ENCODE data around the gene IFT74.
"Not testable (repeated sequence)": the region's sequence is repeated elsewhere in the genome, so short reads cannot be mapped to it uniquely, and the experiment has no call there.

IFT74 gene

DNA sequence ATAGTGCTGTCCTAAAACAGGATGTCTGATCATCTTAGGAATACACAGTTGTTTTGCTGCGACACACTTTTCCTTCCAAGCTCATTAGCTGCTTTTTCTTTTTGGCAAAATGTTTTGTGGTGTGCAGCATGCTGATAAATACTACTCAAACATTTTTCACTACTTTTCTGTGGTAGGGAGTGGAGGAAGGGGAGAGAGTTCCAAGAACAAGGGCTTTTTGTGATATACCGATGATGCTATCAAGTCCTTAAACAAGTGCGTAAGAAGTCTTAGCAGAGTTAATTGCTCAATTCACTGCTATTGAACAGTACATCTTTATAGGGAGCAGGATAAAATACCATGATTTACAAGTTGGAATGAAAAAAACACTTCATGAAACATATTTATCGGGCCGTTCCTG is 129.2 kb downstream of the IFT74 start:
- no peak for DNase-seq

DNA sequence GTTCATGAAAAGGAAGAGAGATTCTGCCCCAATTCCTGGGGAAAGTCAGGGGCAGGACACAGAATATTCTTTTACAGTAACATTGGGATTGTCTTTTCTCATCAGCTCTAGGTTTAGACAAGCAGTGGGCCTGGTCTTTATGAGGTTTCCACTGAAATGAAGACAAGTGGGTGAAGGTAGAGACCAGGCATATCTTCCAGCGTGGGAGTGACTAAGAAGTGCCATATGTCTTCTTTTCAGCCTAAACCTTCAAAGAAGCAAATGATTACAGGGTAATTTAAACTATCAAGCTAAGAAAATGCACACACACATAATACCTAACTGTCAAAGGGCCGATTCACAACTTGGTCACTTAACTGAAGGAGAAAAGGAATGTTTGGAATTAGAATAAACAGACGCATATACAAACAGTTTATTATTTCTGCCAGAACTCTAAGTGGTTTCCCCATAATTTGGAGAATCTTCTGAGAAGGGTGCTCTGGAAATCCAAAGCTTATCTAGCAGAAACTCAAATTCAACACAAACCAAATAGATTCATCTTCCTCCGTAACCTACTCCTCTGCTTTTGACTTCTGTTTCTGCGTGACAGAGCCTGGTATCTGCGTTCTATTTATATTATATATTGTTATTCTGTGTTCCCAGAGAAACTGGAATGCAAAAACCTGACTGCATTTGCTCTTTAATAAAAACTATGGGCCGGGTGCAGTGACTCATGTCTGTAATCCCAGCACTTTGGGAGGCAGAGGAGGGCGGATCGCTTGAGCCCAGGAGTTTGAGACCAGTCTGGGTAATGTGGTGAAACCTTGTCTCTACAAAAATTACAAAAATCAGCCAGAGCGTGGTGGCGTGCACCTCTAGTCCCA is 130.8 kb downstream of the IFT74 start:
- no peak for DNase-seq

DNA sequence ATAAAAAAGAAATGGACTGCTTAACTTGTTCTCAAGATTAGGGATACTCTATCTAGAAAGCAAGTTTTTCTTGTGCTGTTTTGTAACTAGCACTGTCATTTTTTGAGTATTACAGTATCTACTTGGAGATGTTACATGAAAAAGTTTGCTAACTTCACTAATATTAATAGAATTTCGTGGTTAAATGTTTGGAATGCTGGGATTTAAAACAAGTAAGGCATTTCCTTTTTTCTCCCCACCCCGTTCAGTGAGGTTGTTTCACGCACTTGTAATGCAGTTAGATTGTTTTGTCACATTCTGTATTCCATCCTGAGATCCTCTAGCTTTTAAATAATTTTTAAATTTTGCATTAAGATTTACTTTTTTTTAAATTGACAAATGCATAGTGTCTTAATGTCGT is 132.8 kb downstream of the IFT74 start:
- DNase-seq = no peak

DNA sequence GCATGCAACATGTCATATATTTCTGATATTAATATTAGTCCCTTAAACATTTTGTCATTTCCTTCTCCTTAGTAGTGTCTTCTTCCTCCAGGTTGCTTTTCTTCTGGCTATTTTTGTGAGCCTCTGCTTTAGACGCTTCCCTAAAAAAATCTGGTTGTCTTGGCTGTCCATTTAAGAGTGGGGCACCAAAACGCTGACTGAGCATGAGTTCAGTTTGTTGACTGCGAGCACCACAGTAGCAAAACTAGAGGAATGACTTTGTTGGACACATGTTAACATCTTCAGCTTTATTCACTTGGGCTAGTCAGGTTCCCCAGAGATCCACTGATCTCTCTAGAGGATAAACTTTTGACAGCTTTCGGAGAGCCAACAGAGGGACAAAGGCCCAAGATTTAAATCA is 133.5 kb downstream of the IFT74 start:
- DNase-seq = no peak

DNA sequence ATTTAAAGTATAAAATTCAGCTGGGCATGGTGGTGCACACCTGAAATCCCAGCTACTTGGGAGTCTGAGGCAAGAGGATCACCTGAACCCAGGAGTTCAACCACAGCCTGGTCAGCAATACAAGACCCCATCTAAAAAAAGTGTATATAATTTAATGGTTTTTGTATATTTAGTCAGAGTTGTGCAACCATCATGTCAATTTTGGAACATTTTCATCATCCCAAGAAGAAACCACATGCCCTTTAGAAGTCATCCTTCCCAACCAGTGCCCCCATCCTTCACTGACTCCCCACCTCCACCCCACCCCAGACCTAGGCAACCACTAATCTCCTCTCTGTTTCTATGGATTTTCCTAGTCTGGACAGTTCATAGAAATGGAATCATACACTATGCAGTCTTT is 134.0 kb downstream of the IFT74 start:
- DNase-seq = no peak

DNA sequence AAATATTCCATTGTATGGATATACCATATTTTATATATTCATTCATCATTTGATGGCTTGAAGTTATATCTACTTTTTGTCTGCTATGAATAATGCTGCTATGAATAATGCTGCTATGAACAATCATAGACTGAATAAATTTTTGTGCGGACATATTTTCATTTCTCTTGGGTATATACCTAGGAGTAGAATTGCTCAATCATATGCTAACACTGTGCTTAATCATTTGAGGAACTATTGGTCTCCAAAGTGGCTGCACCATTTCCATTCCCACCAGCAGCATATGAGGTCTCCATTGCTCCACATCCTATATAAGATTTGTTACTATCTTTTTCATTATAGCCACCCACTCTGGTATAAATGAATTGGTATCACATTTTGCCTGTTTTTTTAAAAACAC is 134.5 kb downstream of the IFT74 start:
- DNase-seq = no peak

DNA sequence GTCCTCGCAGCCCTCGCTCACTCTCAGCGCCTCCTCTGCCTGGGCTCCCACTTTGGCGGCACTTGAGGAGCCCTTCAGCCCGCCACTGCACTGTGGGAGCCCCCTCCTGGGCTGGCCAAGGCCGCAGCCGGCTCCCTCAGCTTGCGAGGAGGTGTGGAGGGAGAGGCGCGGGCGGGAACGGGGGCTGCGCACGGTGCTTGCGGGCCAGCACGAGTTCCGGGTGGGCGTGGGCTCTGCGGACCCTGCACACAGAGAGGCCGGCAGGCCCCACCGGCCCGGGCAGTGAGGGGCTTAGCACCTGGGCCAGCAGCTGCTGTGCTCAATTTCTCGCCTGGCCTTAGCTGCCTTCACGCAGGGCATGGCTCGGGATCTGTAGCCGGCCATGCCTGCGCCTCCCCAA is 136.3 kb downstream of the IFT74 start:
- not testable (repeated sequence) for DNase-seq

DNA sequence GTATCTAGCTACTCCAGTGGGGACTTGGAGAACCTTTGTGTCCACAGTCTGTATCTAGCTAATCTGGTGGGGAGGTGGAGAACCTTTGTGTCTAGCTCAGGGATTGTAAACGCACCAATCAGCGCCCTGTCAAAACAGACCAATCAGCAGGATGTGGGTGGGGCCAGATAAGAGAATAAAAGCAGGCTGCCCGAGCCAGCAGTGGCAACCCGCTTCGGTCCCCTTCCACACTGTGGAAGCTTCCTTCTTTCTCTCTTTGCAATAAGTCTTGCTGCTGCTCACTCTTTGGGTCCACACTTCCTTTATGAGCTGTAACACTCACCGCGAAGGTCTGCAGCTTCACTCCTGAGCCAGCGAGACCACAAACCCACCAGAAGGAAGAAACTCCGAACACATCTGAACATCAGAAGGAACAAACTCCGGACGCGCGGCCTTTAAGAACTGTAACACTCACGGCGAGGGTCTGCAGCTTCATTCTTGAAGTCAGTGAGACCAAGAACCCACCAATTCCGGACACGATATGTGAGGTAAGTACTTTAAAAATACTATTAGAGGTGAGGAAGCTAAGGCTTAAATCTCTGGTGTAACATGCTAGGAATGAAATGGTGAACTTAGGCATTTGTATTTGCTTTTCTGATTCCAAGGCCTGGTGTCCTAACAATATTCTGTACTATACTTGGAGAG is 137.3 kb downstream of the IFT74 start:
- DNase-seq = not testable (repeated sequence)

DNA sequence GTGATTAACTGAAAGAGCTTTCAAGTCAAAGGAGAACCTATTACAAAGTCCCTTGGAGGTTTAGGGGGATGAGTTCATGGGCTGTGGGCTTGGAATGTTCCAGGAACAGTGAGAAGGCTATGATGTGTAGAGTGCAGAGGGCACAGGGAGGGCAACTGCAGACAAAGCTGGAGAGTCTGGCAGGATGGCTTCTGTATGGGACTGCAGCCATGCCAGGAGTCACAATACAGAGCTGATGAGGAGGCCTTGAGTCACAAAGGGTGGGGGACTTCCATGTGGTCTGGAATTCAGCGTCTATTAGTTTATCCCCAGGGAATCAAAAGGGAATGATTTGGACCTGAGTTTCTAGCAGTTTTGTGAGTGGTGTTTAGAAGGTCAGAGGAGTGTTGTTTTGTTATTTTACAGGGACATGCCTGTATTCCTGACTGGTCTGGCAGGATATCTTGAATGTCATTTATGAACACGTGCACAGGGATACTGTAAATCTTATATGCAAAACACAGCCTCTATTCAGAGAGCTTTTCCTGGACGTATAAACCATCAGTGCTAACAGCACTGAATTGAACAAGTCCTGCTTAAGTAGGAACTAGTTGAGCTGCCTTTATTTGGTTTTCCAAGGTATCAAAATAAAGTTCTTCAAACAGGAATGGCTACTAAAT is 138.6 kb downstream of the IFT74 start:
- no peak for DNase-seq

DNA sequence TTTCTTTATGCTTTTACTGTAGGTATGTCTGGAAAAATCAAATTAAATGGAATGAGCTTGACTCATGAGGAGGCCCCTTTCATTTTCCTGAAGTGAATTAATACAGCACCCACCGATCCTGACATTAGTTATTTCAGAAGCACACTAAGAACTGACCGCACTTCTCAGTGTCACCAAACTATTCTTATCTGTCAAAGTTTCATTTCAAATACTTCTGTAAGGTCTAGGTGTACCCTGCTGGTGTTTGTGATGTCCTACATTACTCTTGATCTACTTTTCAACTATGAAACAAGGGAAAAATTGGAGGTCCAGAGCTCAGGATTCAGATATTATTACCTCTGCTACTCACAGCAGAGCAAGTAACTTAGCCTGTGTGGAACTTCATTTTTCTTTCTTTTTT is 151.0 kb downstream of the IFT74 start:
- no peak for DNase-seq

DNA sequence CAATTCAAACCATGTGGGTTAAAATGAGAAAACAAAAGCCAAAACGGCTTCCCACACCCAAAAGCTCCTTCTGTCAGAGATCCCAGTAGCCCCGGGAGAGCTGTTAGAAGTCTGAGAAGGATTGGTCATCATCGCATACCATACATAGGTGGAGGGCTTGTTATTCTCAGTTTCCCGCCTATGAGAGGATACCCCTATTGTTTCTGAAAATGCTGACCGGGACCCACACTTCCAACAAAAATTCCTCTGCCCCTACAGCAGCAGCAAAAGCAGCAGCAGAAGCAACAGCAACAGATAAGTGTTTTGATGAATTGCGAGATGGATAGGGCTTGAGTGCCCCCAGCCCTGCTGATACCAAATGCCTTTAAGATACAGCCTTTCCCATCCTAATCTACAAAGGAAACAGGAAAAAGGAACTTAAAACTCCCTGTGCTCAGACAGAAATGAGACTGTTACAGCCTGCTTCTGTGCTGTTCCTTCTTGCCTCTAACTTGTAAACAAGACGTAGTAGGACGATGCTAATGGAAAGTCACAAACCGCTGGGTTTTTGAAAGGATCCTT is 152.8 kb downstream of the IFT74 start, which contains the start of gene TEK:
Gene TEK, plus strand, starts transcription at position 245 of the 561 bp plus-strand sequence. CDS start 366 bp downstream, outside the sequence.
- DNase-seq = no peak

DNA sequence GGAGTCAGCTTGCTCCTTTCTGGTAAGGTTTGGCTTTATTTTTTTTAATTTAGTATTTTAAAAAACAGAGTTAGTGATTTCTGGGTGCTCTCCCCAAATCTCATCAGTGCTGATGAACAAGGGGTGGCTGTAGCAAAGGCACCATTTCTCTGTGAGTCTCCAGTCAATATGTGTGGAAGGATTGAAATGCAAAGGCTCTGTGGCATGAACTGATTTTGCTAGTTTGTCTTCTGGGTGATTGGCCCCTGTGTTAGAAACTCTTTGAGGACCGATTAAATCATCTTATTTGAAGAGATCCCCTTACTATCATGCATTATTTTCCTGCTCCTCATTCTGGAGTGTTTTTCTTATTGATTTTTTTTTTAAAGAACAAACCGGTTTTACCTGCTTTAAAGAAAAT is 153.4 kb downstream of the IFT74 start:
- no peak for DNase-seq

DNA sequence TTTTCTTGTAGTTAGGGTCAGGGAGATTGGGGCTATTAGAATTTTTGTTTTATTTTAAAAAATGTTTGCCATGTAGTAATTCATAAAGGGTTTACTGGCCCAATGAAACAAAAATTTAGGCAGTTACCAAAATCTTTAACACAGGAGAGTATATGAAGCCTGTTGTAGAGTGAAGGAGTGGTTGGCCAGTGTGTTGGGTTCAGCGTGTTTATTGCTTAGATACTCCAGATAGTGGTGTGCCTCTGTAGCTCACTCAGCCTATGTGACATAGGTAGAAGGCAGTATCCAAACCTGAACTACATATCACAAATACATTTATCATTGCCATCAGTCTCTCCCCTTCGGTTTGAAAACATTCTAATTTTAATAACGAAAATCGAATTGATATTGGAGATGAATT is 154.0 kb downstream of the IFT74 start:
- no peak for DNase-seq

DNA sequence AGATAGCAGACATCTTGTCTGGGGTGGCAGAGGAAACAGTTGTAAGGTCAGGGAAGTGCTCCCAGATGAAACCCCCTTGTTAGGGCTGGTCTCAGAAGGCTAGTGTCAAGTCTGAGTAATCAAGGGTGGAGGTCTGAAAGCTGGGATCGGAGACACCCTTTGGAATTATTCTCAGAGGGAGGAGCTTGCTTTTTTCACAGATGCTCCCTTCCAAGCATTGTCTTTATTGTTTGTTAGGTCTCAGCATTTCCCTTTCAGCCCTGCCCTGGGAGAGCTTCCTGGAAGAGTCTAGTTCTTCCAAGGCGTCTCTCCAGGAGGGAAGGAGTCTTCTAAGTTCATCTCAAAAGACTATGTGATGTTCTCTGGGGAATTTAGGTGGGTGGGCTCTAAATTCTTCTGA is 156.0 kb downstream of the IFT74 start:
- DNase-seq = no peak

Data from NCI-H1417 (cell line).